GM12878 (cell line): ENCODE results near the gene NPAS3. TPM values are rescaled to one million over a fixed set of nuclear protein-coding genes. Genes with fewer than 3 reads are reported as not detected.

Experiments used
- ATAC-seq: fragments of 200-7000 bp; cut with Tn5 transposase; 3 replicates; pipeline ENCODE4 v1.9.1; 2020; ENCODE audit warnings: mild to moderate bottlenecking, moderate library complexity
- BruUV-seq: library from RNA; stranded (reverse); fragments of 400-500 nt; replicated peaks from 2 replicates; lab custom pipeline; 2021; lab: Mats Ljungman, UMichigan
- CTCF ChIA-PET: fragments of 300-600 bp; sonication (Branson Sonifier 250); formaldehyde crosslinking; extraction: SDS; loops from one replicate; lab custom pipeline; 2021; ENCODE audit warnings: inconsistent platforms; lab: Yijun Ruan, JAX
- POLR2A ChIA-PET: fragments of 350-600 bp; formaldehyde crosslinking; extraction: SDS; loops from one replicate; lab custom pipeline; 2021; ENCODE audit warnings: inconsistent platforms; lab: Charles Lee
- RAD21 ChIA-PET: fragments of 300-600 bp; sonication (Branson Sonifier 250); formaldehyde crosslinking; loops from one replicate; lab custom pipeline; 2023; ENCODE audit warnings: antibody characterized with exemption; ENCODE audit not compliant: unreplicated experiment; lab: Charles Lee
- SMC1A ChIA-PET: fragments of 300-600 bp; sonication (Branson Sonifier 250); formaldehyde crosslinking; loops from one replicate; lab custom pipeline; 2023; ENCODE audit not compliant: unreplicated experiment, uncharacterized antibody; lab: Charles Lee
- DNase-seq: peaks from one replicate; pipeline ENCODE4 v3.0.0-alpha.2; 2011; ENCODE audit warnings: low read depth, low spot score
- FAIRE-seq: peaks from 3 replicates; lab custom pipeline; 2011; peaks lifted over from hg19 to GRCh38; lab: Jason Lieb, UNC
- H2AFZ ChIP-seq: 2 replicates; pipeline ENCODE4 v1.6.0; 2011; ENCODE audit warnings: low read depth, low read length, control low read depth; ENCODE audit not compliant: control insufficient read depth
- H3K27ac ChIP-seq: 2 replicates; pipeline ENCODE4 v1.5.1; 2011; ENCODE audit warnings: control low read depth; ENCODE audit not compliant: control insufficient read depth, insufficient read depth
- H3K27me3 ChIP-seq, 2 experiments: replicated peaks in 1 of 2; 2 replicates each; pipeline versions ENCODE4 v1.6.0 to v1.6.1; 2011; ENCODE audit warnings: low read length in 1 of 2; ENCODE audit not compliant: control insufficient read depth in 2 of 2, insufficient read depth in 2 of 2
- H3K36me3 ChIP-seq, 2 experiments: 2 replicates each; pipeline ENCODE4 v1.5.1; 2011; ENCODE audit warnings: low read length in 1 of 2; ENCODE audit not compliant: control insufficient read depth in 2 of 2, insufficient read depth in 2 of 2
- H3K4me1 ChIP-seq: 2 replicates; pipeline ENCODE4 v1.6.1; 2011; ENCODE audit warnings: mild to moderate bottlenecking, low read length, moderate library complexity, mixed read lengths; ENCODE audit not compliant: control insufficient read depth, insufficient read depth
- H3K4me2 ChIP-seq: 2 replicates; pipeline ENCODE4 v1.6.0; 2011; ENCODE audit warnings: control low read depth; ENCODE audit not compliant: control insufficient read depth, insufficient read depth
- H3K4me3 ChIP-seq: fragments of 200-600 bp; sonication (generic); 2 replicates; pipeline ENCODE4 v1.5.1; 2016
- H3K79me2 ChIP-seq: 2 replicates; pipeline ENCODE4 v1.6.0; 2011; ENCODE audit warnings: low read length; ENCODE audit not compliant: control insufficient read depth, insufficient read depth
- H3K9ac ChIP-seq: 2 replicates; pipeline ENCODE4 v1.8.0; 2011; ENCODE audit warnings: low read length, control low read depth, mixed read lengths; ENCODE audit not compliant: control insufficient read depth, insufficient read depth
- H3K9me3 ChIP-seq: replicated peaks from 3 replicates; pipeline ENCODE4 v1.5.1; 2011; ENCODE audit warnings: mild to moderate bottlenecking, low read length; ENCODE audit not compliant: control insufficient read depth, insufficient read depth
- H4K20me1 ChIP-seq: 2 replicates; pipeline ENCODE4 v1.6.0; 2011; ENCODE audit not compliant: control insufficient read depth, insufficient read depth
- CHD1 ChIP-seq: IDR thresholded peaks from 2 replicates; pipeline ENCODE4 v1.6.1; 2012; ENCODE audit warnings: low read depth, low read length, improper control_type of control experiment
- CREB1 ChIP-seq: IDR thresholded peaks from 2 replicates; pipeline ENCODE4 v1.6.1; 2012; ENCODE audit warnings: low read depth, mild to moderate bottlenecking, inconsistent platforms
- DPF2 ChIP-seq: fragments of 450-650 bp; IDR thresholded peaks from 2 replicates; pipeline ENCODE4 v1.6.1; 2017; ENCODE audit warnings: mild to moderate bottlenecking
- EED ChIP-seq: sonication (generic); IDR thresholded peaks from 2 replicates; pipeline ENCODE4 v1.6.1; 2016; ENCODE audit warnings: antibody characterized with exemption, low read depth
- ESRRA ChIP-seq: IDR thresholded peaks from 2 replicates; pipeline ENCODE4 v1.6.1; 2012; ENCODE audit warnings: mild to moderate bottlenecking, low read length, improper control_type of control experiment
- GATAD2B ChIP-seq: fragments of 450-650 bp; conservative IDR thresholded peaks from 2 replicates; pipeline ENCODE4 v1.6.1; 2017; ENCODE audit warnings: low read depth, mild to moderate bottlenecking, moderate library complexity
- JUND ChIP-seq: IDR thresholded peaks from 2 replicates; pipeline ENCODE4 v1.6.1; 2012; ENCODE audit warnings: low read depth, mild to moderate bottlenecking, low read length, improper control_type of control experiment, moderate library complexity
- MEF2B ChIP-seq: fragments of 450-650 bp; IDR thresholded peaks from 2 replicates; pipeline ENCODE4 v1.6.1; 2018; ENCODE audit warnings: mild to moderate bottlenecking, moderate library complexity; ENCODE audit not compliant: partially characterized antibody, poor library complexity, severe bottlenecking
- NBN ChIP-seq: fragments of 450-650 bp; IDR thresholded peaks from 2 replicates; pipeline ENCODE4 v1.6.1; 2016
- STAT1 ChIP-seq: fragments of 450-650 bp; conservative IDR thresholded peaks from 2 replicates; pipeline ENCODE4 v1.6.1; 2014; ENCODE audit warnings: antibody characterized with exemption, mild to moderate bottlenecking
- YY1 ChIP-seq: IDR thresholded peaks from 2 replicates; pipeline ENCODE4 v1.6.1; 2011; ENCODE audit warnings: low read depth, mild to moderate bottlenecking, low read length
- ZNF217 ChIP-seq: fragments of 450-650 bp; IDR thresholded peaks from 2 replicates; pipeline ENCODE4 v1.6.1; 2017; ENCODE audit warnings: antibody characterized with exemption, mild to moderate bottlenecking
- ZSCAN29 ChIP-seq: fragments of 450-650 bp; IDR thresholded peaks from 2 replicates; pipeline ENCODE4 v1.6.1; 2017; ENCODE audit warnings: mild to moderate bottlenecking, moderate library complexity
- WGBS: methylation state at CpG from one replicate; pipeline ENCODE4 v1.1.6; 2016; ENCODE audit warnings: low lambda C conversion rate; ENCODE audit not compliant: insufficient replicate concordance, insufficient coverage; ENCODE audit errors: missing lambda C conversion rate; 5-methylcytosine and 5-hydroxymethylcytosine counted together
- in situ Hi-C: fragments of 300-500 bp; cut with MboI; formaldehyde crosslinking; loops from 9 replicates; pipeline ENCODE4 v1.14.3; 2018; ENCODE audit warnings: mixed read lengths
- intact Hi-C: fragments of 100-400 bp; cut with micrococcal nuclease; formaldehyde crosslinking; loops from one replicate; pipeline ENCODE4 v1.14.2; 2022; ENCODE audit not compliant: unreplicated experiment
- polyA plus RNA-seq, 11 experiments: library from polyadenylated mRNA; depleted of rRNA in 4 of 11; unstranded in 6 of 11; stranded (reverse) in 5 of 11; fragments of >200 nt; fragmentation: Nextera tagmentation in 4 of 11; fragmentation: Illumina TruSeq in 1 of 11; extraction: Ambion mirVana in 4 of 11; extraction: Trizol in 1 of 11; gene quantifications; 1 replicate in 1 of 11; 2 replicates in 10 of 11; pipeline versions ENCODE4 v1.2.1 to v1.2.3, GENCODE V29; 2011 to 2016; ENCODE audit warnings: inconsistent platforms in 2 of 11, missing spikeins in 2 of 11, low read depth in 1 of 11
- total RNA-seq, 4 experiments: library from RNA; depleted of rRNA in 3 of 4; stranded (reverse); fragments of >200 nt in 3 of 4; fragmentation: Illumina TruSeq in 1 of 4; extraction: Trizol in 1 of 4; gene quantifications; 2 replicates each; pipeline versions ENCODE4 v1.2.1 to v1.2.3, GENCODE V29; 2013 to 2021
- TF ChIP-seq, protein P1 (sequence below): fragments of 450-650 bp; IDR thresholded peaks from 2 replicates; pipeline ENCODE4 v1.6.1; 2017; ENCODE audit warnings: mild to moderate bottlenecking, moderate library complexity
- TF ChIP-seq, protein P2 (sequence below): fragments of 150-350 bp; IDR thresholded peaks from 2 replicates; pipeline ENCODE4 v1.6.1; 2014; ENCODE audit warnings: mild to moderate bottlenecking, low read depth, low read length
- TF ChIP-seq, protein P3 (sequence below): IDR thresholded peaks from 2 replicates; pipeline ENCODE4 v1.6.1; 2012; ENCODE audit warnings: low read depth, low read length, improper control_type of control experiment

Gene NPAS3
- total and polyA plus RNA-seq, 10 of the 15 experiments (the other 5 are each of a cell fraction or from before 2014, with no cell fraction given): under 0.01 to 2.7 (median 0.03) TPM; not detected in 6

DNA sequence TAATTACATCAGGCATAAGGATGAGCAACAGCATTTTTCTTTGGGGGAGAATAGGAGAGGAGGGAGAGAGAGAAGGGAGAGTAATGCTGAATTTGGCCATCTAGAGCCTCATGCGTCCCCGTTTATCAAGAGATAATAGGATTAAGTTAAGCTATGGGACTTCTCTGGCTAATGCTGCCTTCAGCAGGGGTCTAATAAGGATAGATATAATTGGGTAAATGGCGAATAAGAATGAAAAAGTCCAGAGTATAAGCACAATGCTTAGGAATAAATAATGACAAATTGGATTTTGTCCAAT is 542.2 kb downstream of the NPAS3 start (continued):
- TF ChIP-seq, protein P1, sequence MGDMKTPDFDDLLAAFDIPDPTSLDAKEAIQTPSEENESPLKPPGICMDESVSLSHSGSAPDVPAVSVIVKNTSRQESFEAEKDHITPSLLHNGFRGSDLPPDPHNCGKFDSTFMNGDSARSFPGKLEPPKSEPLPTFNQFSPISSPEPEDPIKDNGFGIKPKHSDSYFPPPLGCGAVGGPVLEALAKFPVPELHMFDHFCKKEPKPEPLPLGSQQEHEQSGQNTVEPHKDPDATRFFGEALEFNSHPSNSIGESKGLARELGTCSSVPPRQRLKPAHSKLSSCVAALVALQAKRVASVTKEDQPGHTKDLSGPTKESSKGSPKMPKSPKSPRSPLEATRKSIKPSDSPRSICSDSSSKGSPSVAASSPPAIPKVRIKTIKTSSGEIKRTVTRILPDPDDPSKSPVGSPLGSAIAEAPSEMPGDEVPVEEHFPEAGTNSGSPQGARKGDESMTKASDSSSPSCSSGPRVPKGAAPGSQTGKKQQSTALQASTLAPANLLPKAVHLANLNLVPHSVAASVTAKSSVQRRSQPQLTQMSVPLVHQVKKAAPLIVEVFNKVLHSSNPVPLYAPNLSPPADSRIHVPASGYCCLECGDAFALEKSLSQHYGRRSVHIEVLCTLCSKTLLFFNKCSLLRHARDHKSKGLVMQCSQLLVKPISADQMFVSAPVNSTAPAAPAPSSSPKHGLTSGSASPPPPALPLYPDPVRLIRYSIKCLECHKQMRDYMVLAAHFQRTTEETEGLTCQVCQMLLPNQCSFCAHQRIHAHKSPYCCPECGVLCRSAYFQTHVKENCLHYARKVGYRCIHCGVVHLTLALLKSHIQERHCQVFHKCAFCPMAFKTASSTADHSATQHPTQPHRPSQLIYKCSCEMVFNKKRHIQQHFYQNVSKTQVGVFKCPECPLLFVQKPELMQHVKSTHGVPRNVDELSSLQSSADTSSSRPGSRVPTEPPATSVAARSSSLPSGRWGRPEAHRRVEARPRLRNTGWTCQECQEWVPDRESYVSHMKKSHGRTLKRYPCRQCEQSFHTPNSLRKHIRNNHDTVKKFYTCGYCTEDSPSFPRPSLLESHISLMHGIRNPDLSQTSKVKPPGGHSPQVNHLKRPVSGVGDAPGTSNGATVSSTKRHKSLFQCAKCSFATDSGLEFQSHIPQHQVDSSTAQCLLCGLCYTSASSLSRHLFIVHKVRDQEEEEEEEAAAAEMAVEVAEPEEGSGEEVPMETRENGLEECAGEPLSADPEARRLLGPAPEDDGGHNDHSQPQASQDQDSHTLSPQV: no peak

DNA sequence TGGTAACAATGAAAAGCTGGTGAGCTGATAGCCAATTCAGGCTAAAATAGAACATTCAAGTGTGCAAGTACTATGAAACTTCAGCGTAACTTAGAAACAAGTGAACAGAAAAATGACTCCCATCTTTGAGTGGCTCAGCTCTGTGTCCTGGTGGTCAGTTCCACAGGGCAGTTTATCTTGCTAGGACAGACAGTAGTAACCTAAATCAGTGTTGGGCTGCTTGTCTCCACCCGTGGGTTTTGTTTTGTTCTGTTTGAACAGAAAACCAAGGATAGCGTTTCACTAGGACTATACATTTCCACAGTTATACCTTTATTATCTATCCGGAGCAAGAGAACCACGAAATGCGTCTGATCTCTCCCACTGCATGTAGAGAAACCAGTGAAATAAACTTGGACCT is 544.4 kb downstream of the NPAS3 start:
- no peaks in the 10 kb centered on the region for H3K79me2 ChIP-seq
- peaks cover 0 to 4% of the 10 kb centered on the region in 2 experiments; a peak in 1 of 4 replicates for H3K27me3 ChIP-seq
- no peak overlapping the region for H3K4me2 ChIP-seq
- POLR2A ChIA-PET: interaction anchor here (1.0 kb wide), 1 partner anchor 27 kb away, joined by 3 read pairs; no protein-coding TSS in a partner anchor
- intact Hi-C loops: no loop called here
- H3K4me3 ChIP-seq: no peak overlapping the region
- in situ Hi-C loops: no loop called here
- no TSS peak for BruUV-seq
- TF ChIP-seq ZSCAN29 (no peak), MEF2B (no peak), YY1 (no peak), CHD1 (no peak), ESRRA (no peak), EED (no peak), GATAD2B (no peak), STAT1 (no peak), JUND (no peak), NBN (no peak), CREB1 (no peak), DPF2 (no peak), ZNF217 (no peak)
- TF ChIP-seq, protein P2, sequence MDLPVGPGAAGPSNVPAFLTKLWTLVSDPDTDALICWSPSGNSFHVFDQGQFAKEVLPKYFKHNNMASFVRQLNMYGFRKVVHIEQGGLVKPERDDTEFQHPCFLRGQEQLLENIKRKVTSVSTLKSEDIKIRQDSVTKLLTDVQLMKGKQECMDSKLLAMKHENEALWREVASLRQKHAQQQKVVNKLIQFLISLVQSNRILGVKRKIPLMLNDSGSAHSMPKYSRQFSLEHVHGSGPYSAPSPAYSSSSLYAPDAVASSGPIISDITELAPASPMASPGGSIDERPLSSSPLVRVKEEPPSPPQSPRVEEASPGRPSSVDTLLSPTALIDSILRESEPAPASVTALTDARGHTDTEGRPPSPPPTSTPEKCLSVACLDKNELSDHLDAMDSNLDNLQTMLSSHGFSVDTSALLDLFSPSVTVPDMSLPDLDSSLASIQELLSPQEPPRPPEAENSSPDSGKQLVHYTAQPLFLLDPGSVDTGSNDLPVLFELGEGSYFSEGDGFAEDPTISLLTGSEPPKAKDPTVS: no peak
- TF ChIP-seq, protein P3, sequence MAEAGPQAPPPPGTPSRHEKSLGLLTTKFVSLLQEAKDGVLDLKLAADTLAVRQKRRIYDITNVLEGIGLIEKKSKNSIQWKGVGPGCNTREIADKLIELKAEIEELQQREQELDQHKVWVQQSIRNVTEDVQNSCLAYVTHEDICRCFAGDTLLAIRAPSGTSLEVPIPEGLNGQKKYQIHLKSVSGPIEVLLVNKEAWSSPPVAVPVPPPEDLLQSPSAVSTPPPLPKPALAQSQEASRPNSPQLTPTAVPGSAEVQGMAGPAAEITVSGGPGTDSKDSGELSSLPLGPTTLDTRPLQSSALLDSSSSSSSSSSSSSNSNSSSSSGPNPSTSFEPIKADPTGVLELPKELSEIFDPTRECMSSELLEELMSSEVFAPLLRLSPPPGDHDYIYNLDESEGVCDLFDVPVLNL: no peak
- TF ChIP-seq, all 136 proteins: peak for 0
- no peak overlapping the region for H2AFZ ChIP-seq
- 49% methylated on average over 6 of the region's 6 CpGs for WGBS
- DNase-seq: no peak
- ChIA-PET CTCF (interaction anchor here (1.4 to 2.2 kb wide), 3 partner anchors 17 to 840 kb away, joined by 3 to 7 read pairs (median 5); no protein-coding TSS in a partner anchor), RAD21 (interaction anchor here (1.1 to 2.6 kb wide), 6 partner anchors 8 to 119 kb away, joined by 3 to 8 read pairs (median 5); no protein-coding TSS in a partner anchor), SMC1A (interaction anchor here (0.7 to 2.2 kb wide), 11 partner anchors 11 to 849 kb away, joined by 3 to 14 read pairs (median 4); no protein-coding TSS in a partner anchor)
- H3K27ac ChIP-seq: no peak overlapping the region
- H3K4me1 ChIP-seq: no peaks in the 10 kb centered on the region
- H4K20me1 ChIP-seq: no peaks in the 10 kb centered on the region
- no peak for FAIRE-seq
- no peak for ATAC-seq
- H3K36me3 ChIP-seq: no peaks in the 10 kb centered on the region
- H3K9ac ChIP-seq: no peak overlapping the region
- H3K9me3 ChIP-seq: no peaks in the 10 kb centered on the region
